ENCODE data around the gene ZNF177. TPM values are rescaled to one million over a fixed set of nuclear protein-coding genes. Genes with fewer than 3 reads are reported as not detected.
A peak's percentile ranks its signal among the peaks of the same experiment; 100 is the strongest.

The ZNF177 gene
- polyA plus RNA-seq, 3 donors = 0.22 to 0.51 TPM; not detected in 1

DNA sequence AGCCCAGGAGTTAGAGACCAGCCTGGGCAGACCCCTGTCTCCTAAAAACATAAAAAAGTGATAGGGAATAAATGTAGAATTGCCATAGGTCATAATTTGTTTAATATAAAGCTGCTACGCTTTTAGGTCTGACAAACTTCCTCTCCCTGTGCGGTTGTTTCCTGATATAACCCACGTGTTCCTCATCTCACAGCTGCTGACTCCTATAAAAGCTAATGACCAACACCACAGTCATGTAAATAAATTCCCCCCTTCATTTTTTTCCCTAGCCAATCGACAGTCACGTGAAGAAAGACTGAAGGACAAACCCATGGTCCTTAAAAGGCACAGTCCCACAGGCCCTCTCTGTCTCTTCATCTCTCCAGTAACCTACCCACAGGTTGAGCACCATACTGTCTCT, 45.0 kb downstream of the ZNF177 start:
- Histone ChIP-seq H3K4me3 (replicated peaks in 1 of 3; ENCODE audit: low read depth in 2 of 3, low read length in 3 of 3) (peak overlapping the region in 1 of 3 experiments; percentile 81), H4K20me1 (ENCODE audit: insufficient read depth, low read length) (no peaks in the 10 kb centered on the region), H3K27me3 (ENCODE audit: control insufficient read depth in 2 of 2, insufficient read depth in 2 of 2, low read length in 2 of 2) (peaks cover 0 to 4% of the 10 kb centered on the region in 2 donors), H3K9me3 (replicated peaks in 1 of 2; ENCODE audit: control insufficient read depth in 1 of 2, insufficient read depth in 1 of 2, low read length in 2 of 2) (peaks cover 71 to 89% of the 10 kb centered on the region in 2 donors), H3K4me1 (ENCODE audit: control insufficient read depth in 1 of 2, insufficient read depth in 2 of 2, low read length in 2 of 2) (peaks cover 10 to 11% of the 10 kb centered on the region in 2 donors), H3K79me2 (ENCODE audit: insufficient read depth, low read length) (no peaks in the 10 kb centered on the region), H3K27ac (ENCODE audit: low read depth in 1 of 2, low read length in 2 of 2) (no peak overlapping the region), H3K4me2 (replicated peaks; ENCODE audit: extremely low read depth, low read length, poor library complexity, severe bottlenecking) (no peak overlapping the region), H3K9ac (ENCODE audit: insufficient read depth, low read length, poor library complexity, severe bottlenecking) (no peak overlapping the region), H3K36me3 (replicated peaks in 1 of 2; ENCODE audit: control insufficient read depth in 1 of 2, insufficient read depth in 2 of 2, low read length in 2 of 2) (peaks cover 0 to 9% of the 10 kb centered on the region in 2 donors), H2AFZ (ENCODE audit: insufficient read depth, low read depth, low read length, poor library complexity, severe bottlenecking) (peak overlapping the region; percentile 81)
- intact Hi-C loops (cut with micrococcal nuclease) = no loop called here
- Mint-ChIP-seq H3K9me3 (peaks cover 46 to 97% (median 90%) of the 10 kb centered on the region in 7 donors), H3K27ac (no peak overlapping the region), H3K27me3 (ENCODE audit: low read depth in 3 of 3) (peaks cover 10 to 14% (median 11%) of the 10 kb centered on the region in 3 donors), H3K4me1 (peaks cover 13% of the 10 kb centered on the region), H3K4me3 (peak overlapping the region in 1 of 2 donors; percentile 9), H3K36me3 (peaks cover 2 to 13% of the 10 kb centered on the region in 2 donors)
- TF ChIP-seq, protein P1, sequence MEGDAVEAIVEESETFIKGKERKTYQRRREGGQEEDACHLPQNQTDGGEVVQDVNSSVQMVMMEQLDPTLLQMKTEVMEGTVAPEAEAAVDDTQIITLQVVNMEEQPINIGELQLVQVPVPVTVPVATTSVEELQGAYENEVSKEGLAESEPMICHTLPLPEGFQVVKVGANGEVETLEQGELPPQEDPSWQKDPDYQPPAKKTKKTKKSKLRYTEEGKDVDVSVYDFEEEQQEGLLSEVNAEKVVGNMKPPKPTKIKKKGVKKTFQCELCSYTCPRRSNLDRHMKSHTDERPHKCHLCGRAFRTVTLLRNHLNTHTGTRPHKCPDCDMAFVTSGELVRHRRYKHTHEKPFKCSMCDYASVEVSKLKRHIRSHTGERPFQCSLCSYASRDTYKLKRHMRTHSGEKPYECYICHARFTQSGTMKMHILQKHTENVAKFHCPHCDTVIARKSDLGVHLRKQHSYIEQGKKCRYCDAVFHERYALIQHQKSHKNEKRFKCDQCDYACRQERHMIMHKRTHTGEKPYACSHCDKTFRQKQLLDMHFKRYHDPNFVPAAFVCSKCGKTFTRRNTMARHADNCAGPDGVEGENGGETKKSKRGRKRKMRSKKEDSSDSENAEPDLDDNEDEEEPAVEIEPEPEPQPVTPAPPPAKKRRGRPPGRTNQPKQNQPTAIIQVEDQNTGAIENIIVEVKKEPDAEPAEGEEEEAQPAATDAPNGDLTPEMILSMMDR (IDR thresholded peaks at IDR 0.05) = no peak
- WGBS (ENCODE audit: insufficient coverage) = 39% methylated on average over 5 of the region's 5 CpGs
- no peak for DNase-seq

DNA sequence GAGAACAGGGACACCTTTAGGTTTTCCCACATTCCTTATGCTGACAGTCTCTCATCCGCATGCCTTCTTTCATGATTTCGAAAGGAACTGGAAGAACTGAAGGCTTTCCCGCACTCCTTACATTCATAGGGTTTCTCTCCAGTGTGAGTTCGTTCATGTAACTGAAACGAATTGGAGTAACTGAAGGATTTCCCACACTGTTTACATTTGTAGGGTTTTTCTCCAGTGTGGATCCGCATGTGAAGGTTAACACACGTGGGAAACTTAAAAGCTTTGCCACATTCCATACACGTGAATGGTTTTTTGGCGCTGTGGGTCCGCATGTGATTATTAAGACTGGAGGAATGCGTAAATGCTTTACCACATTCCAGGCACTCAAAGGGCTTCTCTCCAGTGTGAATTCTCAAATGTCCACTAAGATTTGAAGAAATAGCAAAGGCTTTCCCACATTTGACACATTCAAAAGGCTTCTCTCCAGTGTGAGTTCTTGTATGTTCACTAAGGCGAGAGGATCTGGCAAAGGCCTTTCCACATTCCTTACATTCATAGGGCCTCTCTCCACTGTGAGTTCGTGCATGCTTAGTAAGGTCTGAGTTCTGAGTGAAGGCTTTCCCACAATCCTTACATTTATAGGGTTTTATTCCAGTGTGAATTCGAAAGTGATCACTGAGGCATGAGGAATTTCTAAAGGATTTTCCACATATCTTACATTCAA, 50.6 kb downstream of the ZNF177 start:
- Mint-ChIP-seq H3K36me3 (peaks cover 53 to 61% of the 10 kb centered on the region in 2 donors), H3K4me3 (no peak overlapping the region), H3K27me3 (ENCODE audit: low read depth in 3 of 3) (peaks cover 0 to 1% (median 0%) of the 10 kb centered on the region in 3 donors), H3K9me3 (peaks cover 52 to 99% (median 92%) of the 10 kb centered on the region in 7 donors), H3K27ac (no peak overlapping the region), H3K4me1 (no peaks in the 10 kb centered on the region)
- Histone ChIP-seq H3K4me2 (replicated peaks; ENCODE audit: extremely low read depth, low read length, poor library complexity, severe bottlenecking) (no peak overlapping the region), H3K79me2 (ENCODE audit: insufficient read depth, low read length) (no peaks in the 10 kb centered on the region), H3K4me1 (ENCODE audit: control insufficient read depth in 1 of 2, insufficient read depth in 2 of 2, low read length in 2 of 2) (no peaks in the 10 kb centered on the region), H3K9ac (ENCODE audit: insufficient read depth, low read length, poor library complexity, severe bottlenecking) (no peak overlapping the region), H2AFZ (ENCODE audit: insufficient read depth, low read depth, low read length, poor library complexity, severe bottlenecking) (no peak overlapping the region), H3K9me3 (replicated peaks in 1 of 2; ENCODE audit: control insufficient read depth in 1 of 2, insufficient read depth in 1 of 2, low read length in 2 of 2) (peaks cover 74 to 98% of the 10 kb centered on the region in 2 donors), H3K27ac (ENCODE audit: low read depth in 1 of 2, low read length in 2 of 2) (no peak overlapping the region), H3K27me3 (ENCODE audit: control insufficient read depth in 2 of 2, insufficient read depth in 2 of 2, low read length in 2 of 2) (no peaks in the 10 kb centered on the region), H4K20me1 (ENCODE audit: insufficient read depth, low read length) (no peaks in the 10 kb centered on the region), H3K4me3 (replicated peaks in 1 of 3; ENCODE audit: low read depth in 2 of 3, low read length in 3 of 3) (peak overlapping the region in 1 of 3 experiments; percentile 43), H3K36me3 (replicated peaks in 1 of 2; ENCODE audit: control insufficient read depth in 1 of 2, insufficient read depth in 2 of 2, low read length in 2 of 2) (peaks cover 50 to 64% of the 10 kb centered on the region in 2 donors)
- intact Hi-C loops (cut with micrococcal nuclease) = no loop called here
- WGBS (ENCODE audit: insufficient coverage) = 100% methylated on average over 6 of the region's 14 CpGs
- TF ChIP-seq, protein P1 (IDR thresholded peaks at IDR 0.05) = no peak
- no peak for DNase-seq
